PC-9 (cell line): Measurements from ENCODE around the gene SLC9A4.

Experiments
- CTCF ChIP-seq: fragments of 200-600 bp; sonication (generic); conservative IDR thresholded peaks from 2 replicates; pipeline ENCODE4 v1.6.1; 2017; ENCODE audit warnings: mixed run types, antibody characterized with exemption, mild to moderate bottlenecking, moderate library complexity
- EZH2 ChIP-seq: fragments of 200-600 bp; sonication (generic); IDR thresholded peaks from 2 replicates; pipeline ENCODE4 v1.8.0; 2017; ENCODE audit warnings: antibody characterized with exemption, low read depth

- TF ChIP-seq CTCF (no peak), EZH2 (no peak)
Measured at GRCh38 chr2:102509749-102510148, 36.7 kb downstream of the SLC9A4 start.
